Astrocyte (in vitro differentiated cells and primary cell): Measurements from ENCODE around the gene RBM48. TPM values are rescaled to one million over a fixed set of nuclear protein-coding genes. Genes with fewer than 3 reads are reported as not detected.
A peak's percentile ranks its signal among the peaks of the same experiment; 100 is the strongest.

ENCODE experiments used
- DNase-seq: peaks from one replicate; pipeline ENCODE4 v3.0.0-alpha.2; 2010; ENCODE audit warnings: low read depth
- FAIRE-seq: peaks from 2 replicates; lab custom pipeline; 2011; peaks lifted over from hg19 to GRCh38; lab: Jason Lieb, UNC
- H2AFZ ChIP-seq: 2 replicates; pipeline ENCODE4 v1.6.0; 2012; ENCODE audit warnings: low read depth, low read length, inconsistent platforms
- H3K27ac ChIP-seq: 2 replicates; pipeline ENCODE4 v1.5.1; 2011; ENCODE audit warnings: low read depth, low read length, inconsistent platforms
- H3K27me3 ChIP-seq: 2 replicates; pipeline ENCODE4 v1.6.0; 2011; ENCODE audit warnings: low read length, inconsistent platforms; ENCODE audit not compliant: insufficient read depth
- H3K36me3 ChIP-seq: 2 replicates; pipeline ENCODE4 v1.5.1; 2011; ENCODE audit warnings: low read length, inconsistent platforms; ENCODE audit not compliant: insufficient read depth
- H3K4me1 ChIP-seq: 2 replicates; pipeline ENCODE4 v1.5.1; 2011; ENCODE audit warnings: low read length, inconsistent platforms; ENCODE audit not compliant: insufficient read depth
- H3K4me2 ChIP-seq: 2 replicates; pipeline ENCODE4 v1.6.0; 2012; ENCODE audit warnings: low read length, inconsistent platforms
- H3K4me3 ChIP-seq: 2 replicates; pipeline ENCODE4 v1.5.1; 2011; ENCODE audit warnings: low read depth, mild to moderate bottlenecking, low read length, inconsistent platforms; ENCODE audit not compliant: insufficient read depth
- H3K79me2 ChIP-seq: 2 replicates; pipeline ENCODE4 v1.6.0; 2012; ENCODE audit warnings: mild to moderate bottlenecking, low read length, inconsistent platforms; ENCODE audit not compliant: insufficient read depth
- H3K9ac ChIP-seq: 2 replicates; pipeline ENCODE4 v1.6.0; 2012; ENCODE audit warnings: mild to moderate bottlenecking, low read length, inconsistent platforms
- H3K9me3 ChIP-seq: 2 replicates; pipeline ENCODE4 v1.5.1; 2012; ENCODE audit warnings: low read depth, mild to moderate bottlenecking, low read length, inconsistent platforms; ENCODE audit not compliant: insufficient read depth
- H4K20me1 ChIP-seq: 2 replicates; pipeline ENCODE4 v1.6.0; 2012; ENCODE audit warnings: low read length, inconsistent platforms; ENCODE audit not compliant: insufficient read depth
- H3K27ac Mint-ChIP-seq: one replicate; pipeline ENCODE4 v1.8.0; 2021; ENCODE audit warnings: mild to moderate bottlenecking, mixed read lengths; ENCODE audit not compliant: unreplicated experiment
- H3K27me3 Mint-ChIP-seq: one replicate; pipeline ENCODE4 v1.8.0; 2021; ENCODE audit warnings: low read depth, mixed read lengths; ENCODE audit not compliant: unreplicated experiment
- H3K36me3 Mint-ChIP-seq: one replicate; pipeline ENCODE4 v1.8.0; 2021; ENCODE audit warnings: low read depth, mixed read lengths; ENCODE audit not compliant: unreplicated experiment
- H3K4me1 Mint-ChIP-seq: one replicate; pipeline ENCODE4 v1.8.0; 2021; ENCODE audit warnings: low read depth, mixed read lengths; ENCODE audit not compliant: unreplicated experiment
- H3K4me3 Mint-ChIP-seq: one replicate; pipeline ENCODE4 v1.8.0; 2021; ENCODE audit warnings: mild to moderate bottlenecking, moderate library complexity, mixed read lengths; ENCODE audit not compliant: unreplicated experiment
- H3K9me3 Mint-ChIP-seq: one replicate; pipeline ENCODE4 v1.8.0; 2021; ENCODE audit warnings: mild to moderate bottlenecking, mixed read lengths; ENCODE audit not compliant: unreplicated experiment
- CTCF ChIP-seq: IDR thresholded peaks from 2 replicates; pipeline ENCODE4 v1.5.1; 2011; ENCODE audit warnings: low read depth, mild to moderate bottlenecking, inconsistent platforms, low read length, moderate library complexity; ENCODE audit not compliant: insufficient read depth
- EZH2 ChIP-seq: IDR thresholded peaks from 2 replicates; pipeline ENCODE4 v1.6.1; 2012; ENCODE audit warnings: mild to moderate bottlenecking, low read length, inconsistent platforms; ENCODE audit not compliant: insufficient read depth
- total RNA-seq: library from RNA; stranded (reverse); gene quantifications from 2 replicates; pipeline ENCODE4 v1.2.1, GENCODE V29; 2021

RBM48 gene
- total RNA-seq, 1 donor from 2014 or later, result 10.3 TPM

- Mint-ChIP-seq H3K4me3 (no peak overlapping the region), H3K9me3 (no peaks in the 10 kb centered on the region), H3K4me1 (peaks cover 11% of the 10 kb centered on the region), H3K27ac (peak overlapping the region; percentile 60), H3K27me3 (no peaks in the 10 kb centered on the region), H3K36me3 (no peaks in the 10 kb centered on the region)
- FAIRE-seq (no peak), DNase-seq (no peak)
- Histone ChIP-seq H3K4me3 (no peak overlapping the region), H3K9ac (no peak overlapping the region), H4K20me1 (no peaks in the 10 kb centered on the region), H3K4me1 (no peaks in the 10 kb centered on the region), H3K36me3 (no peaks in the 10 kb centered on the region), H3K27me3 (no peaks in the 10 kb centered on the region), H3K4me2 (no peak overlapping the region), H2AFZ (no peak overlapping the region), H3K27ac (no peak overlapping the region), H3K79me2 (no peaks in the 10 kb centered on the region), H3K9me3 (no peaks in the 10 kb centered on the region)
- TF ChIP-seq EZH2 (no peak), CTCF (no peak)
Measured at GRCh38 chr7:92517631-92518030, 11.0 kb upstream of the RBM48 start.

GRCh38 chr7:92520024-92520423, 8.6 kb upstream of the RBM48 start:
- Mint-ChIP-seq H3K36me3 (no peaks in the 10 kb centered on the region), H3K4me3 (no peak overlapping the region), H3K27me3 (no peaks in the 10 kb centered on the region), H3K27ac (no peak overlapping the region), H3K4me1 (peaks cover 9% of the 10 kb centered on the region), H3K9me3 (no peaks in the 10 kb centered on the region)
- no peak for DNase-seq
- Histone ChIP-seq H4K20me1 (no peaks in the 10 kb centered on the region), H3K79me2 (peaks cover 7% of the 10 kb centered on the region), H3K4me1 (no peaks in the 10 kb centered on the region), H3K9me3 (no peaks in the 10 kb centered on the region), H3K4me2 (no peak overlapping the region), H3K4me3 (no peak overlapping the region), H3K36me3 (no peaks in the 10 kb centered on the region), H3K27me3 (no peaks in the 10 kb centered on the region), H3K9ac (no peak overlapping the region), H3K27ac (no peak overlapping the region), H2AFZ (no peak overlapping the region)
- no peak for TF ChIP-seq EZH2
- no peak for TF ChIP-seq CTCF
- FAIRE-seq, result no peak

GRCh38 chr7:92523110-92523509, 5.5 kb upstream of the RBM48 start:
- Mint-ChIP-seq H3K27ac (no peak overlapping the region), H3K4me3 (no peak overlapping the region), H3K36me3 (no peaks in the 10 kb centered on the region), H3K9me3 (no peaks in the 10 kb centered on the region), H3K4me1 (peaks cover 3% of the 10 kb centered on the region), H3K27me3 (no peaks in the 10 kb centered on the region)
- Histone ChIP-seq H3K27me3 (no peaks in the 10 kb centered on the region), H3K36me3 (no peaks in the 10 kb centered on the region), H3K4me3 (no peak overlapping the region), H4K20me1 (no peaks in the 10 kb centered on the region), H3K4me2 (no peak overlapping the region), H2AFZ (no peak overlapping the region), H3K9ac (no peak overlapping the region), H3K79me2 (peaks cover 28% of the 10 kb centered on the region), H3K4me1 (peaks cover 6% of the 10 kb centered on the region), H3K27ac (no peak overlapping the region), H3K9me3 (no peaks in the 10 kb centered on the region)
- TF ChIP-seq CTCF (no peak), EZH2 (no peak)
- DNase-seq (no peak), FAIRE-seq (no peak)
